Hepatocyte (in vitro differentiated cells): ENCODE measurements around the gene C19orf85. TPM values are rescaled to one million over a fixed set of nuclear protein-coding genes. Genes with fewer than 3 reads are reported as not detected.

Source experiments
- DNase-seq: peaks from one replicate; pipeline ENCODE4 v3.0.0-alpha.2; 2016; ENCODE audit warnings: low spot score
- H2AFZ ChIP-seq: fragments of 200-600 bp; sonication (generic); 2 replicates; pipeline ENCODE4 v1.6.0; 2016; ENCODE audit warnings: antibody characterized with exemption, mild to moderate bottlenecking
- H3K27ac ChIP-seq: fragments of 200-600 bp; sonication (generic); 2 replicates; pipeline ENCODE4 v1.5.1; 2016; ENCODE audit warnings: mild to moderate bottlenecking
- H3K27me3 ChIP-seq: fragments of 200-600 bp; sonication (generic); 2 replicates; pipeline ENCODE4 v1.6.1; 2016
- H3K36me3 ChIP-seq: fragments of 200-600 bp; sonication (generic); replicated peaks from 2 replicates; pipeline ENCODE4 v1.5.1; 2016; ENCODE audit warnings: low read depth; ENCODE audit not compliant: insufficient read depth
- H3K4me1 ChIP-seq: fragments of 200-600 bp; sonication (generic); 2 replicates; pipeline ENCODE4 v1.5.1; 2016; ENCODE audit warnings: mild to moderate bottlenecking, moderate library complexity; ENCODE audit not compliant: insufficient read depth
- H3K4me2 ChIP-seq: fragments of 200-600 bp; sonication (generic); 2 replicates; pipeline ENCODE4 v1.6.0; 2016
- H3K4me3 ChIP-seq: fragments of 200-600 bp; sonication (generic); 2 replicates; pipeline ENCODE4 v1.5.1; 2016; ENCODE audit warnings: mild to moderate bottlenecking
- H3K79me2 ChIP-seq: fragments of 200-600 bp; sonication (generic); 2 replicates; pipeline ENCODE4 v1.6.0; 2017; ENCODE audit warnings: mild to moderate bottlenecking
- H3K9me2 ChIP-seq: fragments of 200-600 bp; sonication (generic); replicated peaks from 2 replicates; pipeline ENCODE4 v1.6.0; 2017; ENCODE audit warnings: mild to moderate bottlenecking; ENCODE audit not compliant: insufficient read depth
- H3K9me3 ChIP-seq: fragments of 200-600 bp; sonication (generic); 2 replicates; pipeline ENCODE4 v1.5.1; 2016; ENCODE audit warnings: low read depth, mild to moderate bottlenecking
- H4K20me1 ChIP-seq: fragments of 200-600 bp; sonication (generic); 2 replicates; pipeline ENCODE4 v1.6.0; 2016; ENCODE audit warnings: mild to moderate bottlenecking; ENCODE audit not compliant: insufficient read depth, poor library complexity, severe bottlenecking
- CTCF ChIP-seq: fragments of 200-600 bp; sonication (generic); IDR thresholded peaks from 2 replicates; pipeline ENCODE4 v1.5.1; 2016; ENCODE audit warnings: antibody characterized with exemption, mild to moderate bottlenecking; ENCODE audit not compliant: poor library complexity
- EZH2 ChIP-seq: fragments of 200-600 bp; sonication (generic); IDR thresholded peaks from 2 replicates; pipeline ENCODE4 v1.6.1; 2016; ENCODE audit warnings: antibody characterized with exemption, mild to moderate bottlenecking, borderline replicate concordance
- WGBS: methylation state at CpG from one replicate; pipeline ENCODE4 v1.1.6; 2016; ENCODE audit warnings: low lambda C conversion rate; ENCODE audit errors: missing lambda C conversion rate; 5-methylcytosine and 5-hydroxymethylcytosine counted together
- polyA plus RNA-seq: library from polyadenylated mRNA; unstranded; fragments of >200 nt; fragmentation: Nextera tagmentation; extraction: Ambion mirVana; gene quantifications from 2 replicates; pipeline ENCODE4 v1.2.1, GENCODE V29; 2016
- total RNA-seq: library from RNA; depleted of rRNA; stranded (reverse); fragments of >200 nt; gene quantifications from 2 replicates; pipeline ENCODE4 v1.2.3, GENCODE V29; 2014

Gene C19orf85
- total and polyA plus RNA-seq, 2 experiments from 2014 or later: not detected

GRCh38 chr19:55418185-55418584 is 46.4 kb downstream of the C19orf85 start:
- Histone ChIP-seq H3K9me3 (no peaks in the 10 kb centered on the region), H3K27me3 (no peaks in the 10 kb centered on the region), H3K9me2 (no peaks in the 10 kb centered on the region), H3K36me3 (no peaks in the 10 kb centered on the region), H3K79me2 (no peaks in the 10 kb centered on the region), H3K4me1 (no peaks in the 10 kb centered on the region), H3K4me2 (no peak overlapping the region), H2AFZ (no peak overlapping the region), H3K4me3 (no peak overlapping the region), H4K20me1 (no peaks in the 10 kb centered on the region), H3K27ac (no peak overlapping the region)
- TF ChIP-seq CTCF (peak; percentile 70), EZH2 (no peak)
- DNase-seq: peak; percentile 84
- 19% methylated on average over 7 of the region's 7 CpGs for WGBS

Other genes starting within 250 kb of the C19orf85 start
- 18.6 and 21.1 TPM in 2 replicates for gene TMEM86B, start 236.0 kb downstream of the C19orf85 start, total RNA-seq
- 48.6 and 62.3 TPM in 2 replicates for gene TMEM86B, start 236.0 kb downstream of the C19orf85 start, polyA plus RNA-seq
- 37.1 and 39.5 TPM in 2 replicates for gene PPP6R1, start 205.7 kb downstream of the C19orf85 start, total RNA-seq
- 76.0 and 79.3 TPM in 2 replicates for gene PPP6R1, start 205.7 kb downstream of the C19orf85 start, polyA plus RNA-seq
- 31.5 and 33.9 TPM in 2 replicates for gene HSPBP1, start 184.6 kb downstream of the C19orf85 start, total RNA-seq
- gene HSPBP1, start 184.6 kb downstream of the C19orf85 start, polyA plus RNA-seq: 52.2 and 54.5 TPM in 2 replicates
- gene BRSK1, start 180.8 kb downstream of the C19orf85 start, total RNA-seq: 3.3 and 13.2 TPM in 2 replicates
- 2.4 and 2.7 TPM in 2 replicates for gene BRSK1, start 180.8 kb downstream of the C19orf85 start, polyA plus RNA-seq
- 10.6 and 25.4 TPM in 2 replicates for gene TMEM150B, start 139.4 kb downstream of the C19orf85 start, total RNA-seq
- 8.1 and 9.2 TPM in 2 replicates for gene TMEM150B, start 139.4 kb downstream of the C19orf85 start, polyA plus RNA-seq
- gene KMT5C, start 124.9 kb downstream of the C19orf85 start, total RNA-seq: 13.6 and 22.8 TPM in 2 replicates
- gene KMT5C, start 124.9 kb downstream of the C19orf85 start, polyA plus RNA-seq: 23.6 and 38.0 TPM in 2 replicates
- 0.20 and 0.50 TPM in 2 replicates for gene COX6B2, start 110.0 kb downstream of the C19orf85 start, total RNA-seq
- 4.5 and 7.8 TPM in 2 replicates for gene COX6B2, start 110.0 kb downstream of the C19orf85 start, polyA plus RNA-seq
- gene GARIN5B, start 101.5 kb downstream of the C19orf85 start, total RNA-seq: not detected in 2 replicates
- gene GARIN5B, start 101.5 kb downstream of the C19orf85 start, polyA plus RNA-seq: 0.18 TPM in 1 of 2 replicates, not detected in the other
- 1.4 and 4.4 TPM in 2 replicates for gene IL11, start 94.3 kb downstream of the C19orf85 start, total RNA-seq
- 6.6 and 8.5 TPM in 2 replicates for gene IL11, start 94.3 kb downstream of the C19orf85 start, polyA plus RNA-seq
- gene TMEM190, start 87.9 kb downstream of the C19orf85 start, total RNA-seq: not detected in 2 replicates
- 6.6 and 13.0 TPM in 2 replicates for gene TMEM190, start 87.9 kb downstream of the C19orf85 start, polyA plus RNA-seq
- 1.8 and 9.1 TPM in 2 replicates for gene TMEM238, start 80.5 kb downstream of the C19orf85 start, total RNA-seq
- gene TMEM238, start 80.5 kb downstream of the C19orf85 start, polyA plus RNA-seq: 29.6 and 39.2 TPM in 2 replicates
- gene RPL28, start 78.8 kb downstream of the C19orf85 start, total RNA-seq: 604 and 984 TPM in 2 replicates
- gene RPL28, start 78.8 kb downstream of the C19orf85 start, polyA plus RNA-seq: 410 and 437 TPM in 2 replicates
- 18.5 and 20.4 TPM in 2 replicates for gene UBE2S, start 57.0 kb downstream of the C19orf85 start, total RNA-seq
- 105 and 116 TPM in 2 replicates for gene UBE2S, start 57.0 kb downstream of the C19orf85 start, polyA plus RNA-seq
- gene SHISA7, start 21.5 kb downstream of the C19orf85 start, total RNA-seq: not detected in 2 replicates
- not detected in 2 replicates for gene SHISA7, start 21.5 kb downstream of the C19orf85 start, polyA plus RNA-seq
- 79.3 and 90.4 TPM in 2 replicates for gene ISOC2, start 3.1 kb downstream of the C19orf85 start, total RNA-seq
- gene ISOC2, start 3.1 kb downstream of the C19orf85 start, polyA plus RNA-seq: 64.2 and 72.2 TPM in 2 replicates
- gene ZNF628, start 11.9 kb upstream of the C19orf85 start, total RNA-seq: 2.2 and 4.7 TPM in 2 replicates
- gene ZNF628, start 11.9 kb upstream of the C19orf85 start, polyA plus RNA-seq: 1.0 and 1.2 TPM in 2 replicates
- gene NAT14, start 20.4 kb upstream of the C19orf85 start, total RNA-seq: 14.0 and 22.3 TPM in 2 replicates
- 40.3 and 43.6 TPM in 2 replicates for gene NAT14, start 20.4 kb upstream of the C19orf85 start, polyA plus RNA-seq
- 0.04 and 0.80 TPM in 2 replicates for gene SSC5D, start 23.7 kb upstream of the C19orf85 start, total RNA-seq
- gene SSC5D, start 23.7 kb upstream of the C19orf85 start, polyA plus RNA-seq: 3.2 and 5.1 TPM in 2 replicates
- 0.28 and 0.30 TPM in 2 replicates for gene SBK2, start 72.4 kb upstream of the C19orf85 start, total RNA-seq
- 0.33 and 0.51 TPM in 2 replicates for gene SBK2, start 72.4 kb upstream of the C19orf85 start, polyA plus RNA-seq
- gene SBK3, start 80.8 kb upstream of the C19orf85 start, total RNA-seq: 0.57 TPM in 1 of 2 replicates, not detected in the other
- 0.92 TPM in 1 of 2 replicates, not detected in the other for gene SBK3, start 80.8 kb upstream of the C19orf85 start, polyA plus RNA-seq
- 4.1 and 5.1 TPM in 2 replicates for gene ZNF579, start 116.1 kb upstream of the C19orf85 start, total RNA-seq
- gene ZNF579, start 116.1 kb upstream of the C19orf85 start, polyA plus RNA-seq: 14.8 and 21.7 TPM in 2 replicates
- 3.8 and 5.6 TPM in 2 replicates for gene FIZ1, start 134.8 kb upstream of the C19orf85 start, total RNA-seq
- 14.0 and 16.4 TPM in 2 replicates for gene FIZ1, start 134.8 kb upstream of the C19orf85 start, polyA plus RNA-seq
- 8.4 and 12.4 TPM in 2 replicates for gene ZNF524, start 135.5 kb upstream of the C19orf85 start, total RNA-seq
- gene ZNF524, start 135.5 kb upstream of the C19orf85 start, polyA plus RNA-seq: 18.5 and 19.5 TPM in 2 replicates
- 3.0 and 3.1 TPM in 2 replicates for gene ZNF865, start 140.9 kb upstream of the C19orf85 start, total RNA-seq
- 1.7 and 2.2 TPM in 2 replicates for gene ZNF865, start 140.9 kb upstream of the C19orf85 start, polyA plus RNA-seq
- 6.7 and 7.2 TPM in 2 replicates for gene ZNF784, start 159.8 kb upstream of the C19orf85 start, total RNA-seq
- 5.5 and 10.0 TPM in 2 replicates for gene ZNF784, start 159.8 kb upstream of the C19orf85 start, polyA plus RNA-seq
- gene ZNF580, start 176.3 kb upstream of the C19orf85 start, total RNA-seq: 6.1 and 10.1 TPM in 2 replicates
- 53.8 and 71.5 TPM in 2 replicates for gene ZNF580, start 176.3 kb upstream of the C19orf85 start, polyA plus RNA-seq
- 12.2 and 17.3 TPM in 2 replicates for gene ZNF581, start 178.9 kb upstream of the C19orf85 start, total RNA-seq
- gene ZNF581, start 178.9 kb upstream of the C19orf85 start, polyA plus RNA-seq: 14.2 and 22.5 TPM in 2 replicates
- 13.0 and 18.3 TPM in 2 replicates for gene CCDC106, start 183.5 kb upstream of the C19orf85 start, total RNA-seq
- 30.5 and 31.7 TPM in 2 replicates for gene CCDC106, start 183.5 kb upstream of the C19orf85 start, polyA plus RNA-seq
- 94.6 and 99.6 TPM in 2 replicates for gene U2AF2, start 190.3 kb upstream of the C19orf85 start, total RNA-seq
- 16.1 and 18.0 TPM in 2 replicates for gene U2AF2, start 190.3 kb upstream of the C19orf85 start, polyA plus RNA-seq
- gene EPN1, start 210.5 kb upstream of the C19orf85 start, total RNA-seq: 40.2 and 74.8 TPM in 2 replicates
- 154 and 165 TPM in 2 replicates for gene EPN1, start 210.5 kb upstream of the C19orf85 start, polyA plus RNA-seq